OCI-LY1 (cell line): ENCODE results near the gene SHH.

Source experiments
- H2AFZ ChIP-seq: fragments of 200-600 bp; sonication (generic), shearing (Covaris generic); 2 replicates; pipeline ENCODE4 v1.6.0; 2014; ENCODE audit warnings: antibody characterized with exemption, mild to moderate bottlenecking, low read length
- H3F3A ChIP-seq: fragments of 200-600 bp; sonication (generic), shearing (Covaris generic); 2 replicates; pipeline ENCODE4 v1.6.0; 2014; ENCODE audit warnings: mild to moderate bottlenecking, antibody characterized with exemption, low read length, moderate library complexity; ENCODE audit not compliant: insufficient read depth
- H3K27ac ChIP-seq: fragments of 200-600 bp; sonication (generic); 2 replicates; pipeline ENCODE4 v1.5.1; 2014; ENCODE audit warnings: low read length, mixed run types, mild to moderate bottlenecking, low read depth; ENCODE audit not compliant: poor library complexity, severe bottlenecking
- H3K27me3 ChIP-seq: fragments of 200-600 bp; sonication (generic); 2 replicates; pipeline ENCODE4 v1.6.0; 2014; ENCODE audit warnings: antibody characterized with exemption, mild to moderate bottlenecking, low read length, moderate library complexity; ENCODE audit not compliant: insufficient read depth
- H3K36me3 ChIP-seq: fragments of 200-600 bp; sonication (generic); 2 replicates; pipeline ENCODE4 v1.6.1; 2014; ENCODE audit warnings: mild to moderate bottlenecking, antibody characterized with exemption, low read length, moderate library complexity, mixed read lengths; ENCODE audit not compliant: insufficient read depth
- H3K4me1 ChIP-seq: fragments of 200-600 bp; sonication (generic); 2 replicates; pipeline ENCODE4 v1.5.1; 2014; ENCODE audit warnings: mild to moderate bottlenecking, low read length, moderate library complexity; ENCODE audit not compliant: insufficient read depth, severe bottlenecking
- H3K4me2 ChIP-seq: fragments of 200-600 bp; sonication (generic), shearing (Covaris generic); 2 replicates; pipeline ENCODE4 v1.6.1; 2014; ENCODE audit warnings: low read length
- H3K4me3 ChIP-seq: fragments of 200-600 bp; sonication (generic); 2 replicates; pipeline ENCODE4 v1.5.1; 2014; ENCODE audit warnings: low read length, low read depth, mild to moderate bottlenecking, mixed read lengths; ENCODE audit not compliant: poor library complexity, severe bottlenecking
- H3K79me2 ChIP-seq: fragments of 200-600 bp; shearing (Covaris generic); 2 replicates; pipeline ENCODE4 v1.6.1; 2016; ENCODE audit warnings: mixed run types, low read length, mixed read lengths; ENCODE audit not compliant: insufficient read depth
- H3K9ac ChIP-seq: fragments of 200-600 bp; sonication (generic), shearing (Covaris generic); 2 replicates; pipeline ENCODE4 v1.6.1; 2014; ENCODE audit warnings: mild to moderate bottlenecking, low read length, mixed read lengths
- H3K9me2 ChIP-seq: fragments of 200-600 bp; sonication (generic), shearing (Covaris generic); 2 replicates; pipeline ENCODE4 v1.6.1; 2014; ENCODE audit warnings: low read depth, mild to moderate bottlenecking, low read length, mixed read lengths
- H3K9me3 ChIP-seq: fragments of 200-600 bp; shearing (Covaris generic); 2 replicates; pipeline ENCODE4 v1.6.1; 2014; ENCODE audit warnings: low read length, mixed read lengths
- H4K20me1 ChIP-seq: fragments of 200-600 bp; sonication (generic), shearing (Covaris generic); 2 replicates; pipeline ENCODE4 v1.6.0; 2016; ENCODE audit warnings: mild to moderate bottlenecking, low read length; ENCODE audit not compliant: insufficient read depth
- CTCF ChIP-seq: fragments of 200-600 bp; sonication (generic), shearing (Covaris generic); IDR thresholded peaks from 2 replicates; pipeline ENCODE4 v1.5.1; 2017; ENCODE audit warnings: mild to moderate bottlenecking, antibody characterized with exemption, low read length, moderate library complexity, mixed read lengths
- EZH2 ChIP-seq: fragments of 200-600 bp; sonication (generic), shearing (Covaris generic); IDR thresholded peaks from 2 replicates; pipeline ENCODE4 v1.8.0; 2017; ENCODE audit warnings: borderline replicate concordance, mixed run types, mild to moderate bottlenecking, antibody characterized with exemption, low read length, moderate library complexity, mixed read lengths

The SHH gene

GRCh38 chr7:155809947-155810769 lies 2.1 kb downstream of the SHH start:
- H3K4me1 ChIP-seq = no peaks in the 10 kb centered on the region
- TF ChIP-seq EZH2 = no peak
- no peak for TF ChIP-seq CTCF
- H3K79me2 ChIP-seq = no peaks in the 10 kb centered on the region
- H4K20me1 ChIP-seq = no peaks in the 10 kb centered on the region
- no peak overlapping the region for H2AFZ ChIP-seq
- H3F3A ChIP-seq = no peaks in the 10 kb centered on the region
- H3K9me3 ChIP-seq = no peaks in the 10 kb centered on the region
- H3K9me2 ChIP-seq = no peaks in the 10 kb centered on the region
- no peak overlapping the region for H3K9ac ChIP-seq
- H3K4me2 ChIP-seq = no peak overlapping the region
- no peak overlapping the region for H3K27ac ChIP-seq
- H3K36me3 ChIP-seq = no peaks in the 10 kb centered on the region
- no peak overlapping the region for H3K4me3 ChIP-seq
- H3K27me3 ChIP-seq = no peaks in the 10 kb centered on the region

GRCh38 chr7:155809332-155809946 lies 2.8 kb downstream of the SHH start:
- no peaks in the 10 kb centered on the region for H3K4me1 ChIP-seq
- H3K4me2 ChIP-seq = no peak overlapping the region
- H3K79me2 ChIP-seq = no peaks in the 10 kb centered on the region
- no peak overlapping the region for H3K4me3 ChIP-seq
- no peaks in the 10 kb centered on the region for H4K20me1 ChIP-seq
- no peaks in the 10 kb centered on the region for H3K9me2 ChIP-seq
- H3K27ac ChIP-seq = no peak overlapping the region
- no peak for TF ChIP-seq CTCF
- no peak for TF ChIP-seq EZH2
- no peaks in the 10 kb centered on the region for H3F3A ChIP-seq
- no peaks in the 10 kb centered on the region for H3K36me3 ChIP-seq
- no peak overlapping the region for H3K9ac ChIP-seq
- H3K27me3 ChIP-seq = no peaks in the 10 kb centered on the region
- H2AFZ ChIP-seq = no peak overlapping the region
- no peaks in the 10 kb centered on the region for H3K9me3 ChIP-seq

- H3K9ac ChIP-seq = no peak overlapping the region
- H3K9me3 ChIP-seq = no peaks in the 10 kb centered on the region
- H3K27me3 ChIP-seq = no peaks in the 10 kb centered on the region
- H2AFZ ChIP-seq = no peak overlapping the region
- no peaks in the 10 kb centered on the region for H3K9me2 ChIP-seq
- no peak overlapping the region for H3K4me3 ChIP-seq
- no peaks in the 10 kb centered on the region for H4K20me1 ChIP-seq
- no peaks in the 10 kb centered on the region for H3K4me1 ChIP-seq
- no peaks in the 10 kb centered on the region for H3F3A ChIP-seq
- no peaks in the 10 kb centered on the region for H3K36me3 ChIP-seq
- no peak overlapping the region for H3K4me2 ChIP-seq
- H3K79me2 ChIP-seq = no peaks in the 10 kb centered on the region
- H3K27ac ChIP-seq = no peak overlapping the region
- TF ChIP-seq CTCF (no peak), EZH2 (no peak)
Observed at GRCh38 chr7:155808549-155809331, 3.5 kb downstream of the SHH start.
